ENCODE measurements around the gene TSC22D3. TPM values are rescaled to one million over a fixed set of nuclear protein-coding genes. Genes with fewer than 3 reads are reported as not detected.
"Not testable (repeated sequence)": the region's sequence is repeated elsewhere in the genome, so short reads cannot be mapped to it uniquely, and the experiment has no call there.

The TSC22D3 gene
- total RNA-seq, 2 experiments from 2014 or later, result 25.2 to 29.7 TPM

- peak; percentile 65 for DNase-seq
- peak overlapping the region; percentile 90 for H3K4me3 Mint-ChIP-seq
- peaks cover 44% of the 10 kb centered on the region for H3K4me1 Mint-ChIP-seq
- H3K27ac Mint-ChIP-seq, result peak overlapping the region; percentile 98
- peaks cover 4% of the 10 kb centered on the region for H3K36me3 Mint-ChIP-seq
- no peaks in the 10 kb centered on the region for H3K27me3 Mint-ChIP-seq
- H3K9me3 Mint-ChIP-seq, result no peaks in the 10 kb centered on the region
These were observed 98.8 kb downstream of the TSC22D3 start for GRCh38 chrX:107676559-107677378.

- H3K4me3 Mint-ChIP-seq, result peak overlapping the region; percentile 90
- H3K9me3 Mint-ChIP-seq, result no peaks in the 10 kb centered on the region
- peaks cover 4% of the 10 kb centered on the region for H3K36me3 Mint-ChIP-seq
- DNase-seq, result no peak
- H3K4me1 Mint-ChIP-seq, result peaks cover 44% of the 10 kb centered on the region
- H3K27me3 Mint-ChIP-seq, result no peaks in the 10 kb centered on the region
- H3K27ac Mint-ChIP-seq, result peak overlapping the region; percentile 98
These were observed 99.6 kb downstream of the TSC22D3 start for GRCh38 chrX:107675823-107676555.

- no peaks in the 10 kb centered on the region for H3K9me3 Mint-ChIP-seq
- H3K4me3 Mint-ChIP-seq, result peak overlapping the region; percentile 90
- peaks cover 4% of the 10 kb centered on the region for H3K36me3 Mint-ChIP-seq
- peak overlapping the region; percentile 98 for H3K27ac Mint-ChIP-seq
- H3K4me1 Mint-ChIP-seq, result peaks cover 44% of the 10 kb centered on the region
- H3K27me3 Mint-ChIP-seq, result no peaks in the 10 kb centered on the region
- no peak for DNase-seq
These were observed 100.3 kb downstream of the TSC22D3 start for GRCh38 chrX:107675365-107675654.

- DNase-seq, result peak; percentile 44
- Mint-ChIP-seq H3K9me3 (no peaks in the 10 kb centered on the region), H3K27ac (peak overlapping the region; percentile 98), H3K36me3 (peaks cover 4% of the 10 kb centered on the region), H3K4me3 (peak overlapping the region; percentile 90), H3K4me1 (peaks cover 44% of the 10 kb centered on the region), H3K27me3 (no peaks in the 10 kb centered on the region)
These were observed 100.9 kb downstream of the TSC22D3 start for GRCh38 chrX:107674480-107675364.

- Mint-ChIP-seq H3K9me3 (no peaks in the 10 kb centered on the region), H3K36me3 (peaks cover 4% of the 10 kb centered on the region), H3K4me3 (peak overlapping the region; percentile 90), H3K27me3 (no peaks in the 10 kb centered on the region), H3K27ac (peak overlapping the region; percentile 98), H3K4me1 (peaks cover 44% of the 10 kb centered on the region)
- DNase-seq, result peak; percentile 89
These were observed 101.6 kb downstream of the TSC22D3 start for GRCh38 chrX:107673933-107674479.

GRCh38 chrX:107673431-107673830, 102.2 kb downstream of the TSC22D3 start:
- Mint-ChIP-seq H3K4me1 (peaks cover 38% of the 10 kb centered on the region), H3K9me3 (no peaks in the 10 kb centered on the region), H3K27ac (peak overlapping the region; percentile 85), H3K4me3 (peak overlapping the region; percentile 55), H3K27me3 (no peaks in the 10 kb centered on the region), H3K36me3 (peaks cover 4% of the 10 kb centered on the region)
- no peak for DNase-seq

- Mint-ChIP-seq H3K36me3 (peaks cover 4% of the 10 kb centered on the region), H3K27ac (peak overlapping the region; percentile 85)
These were observed 102.6 kb downstream of the TSC22D3 start for GRCh38 chrX:107672955-107673378.

GRCh38 chrX:107671256-107671655, 104.3 kb downstream of the TSC22D3 start:
- Mint-ChIP-seq H3K4me1 (peaks cover 30% of the 10 kb centered on the region), H3K27ac (peak overlapping the region; percentile 42)
- not testable (repeated sequence) for H3K27me3 Mint-ChIP-seq, DNase-seq, H3K36me3 Mint-ChIP-seq, H3K4me3 Mint-ChIP-seq, H3K9me3 Mint-ChIP-seq

More at GRCh38 chrX:107672955-107673378, 102.6 kb downstream of the TSC22D3 start:
- H3K4me3 Mint-ChIP-seq, result peak overlapping the region; percentile 55
- DNase-seq, result peak; percentile 71
- no peaks in the 10 kb centered on the region for H3K27me3 Mint-ChIP-seq
- H3K4me1 Mint-ChIP-seq, result peaks cover 35% of the 10 kb centered on the region
- no peaks in the 10 kb centered on the region for H3K9me3 Mint-ChIP-seq

GRCh38 chrX:107669885-107670628, 105.5 kb downstream of the TSC22D3 start:
- peaks cover 6% of the 10 kb centered on the region for H3K36me3 Mint-ChIP-seq
- H3K27me3 Mint-ChIP-seq, result no peaks in the 10 kb centered on the region
- no peak overlapping the region for H3K4me3 Mint-ChIP-seq
- H3K4me1 Mint-ChIP-seq, result peaks cover 23% of the 10 kb centered on the region
- no peak for DNase-seq
- no peaks in the 10 kb centered on the region for H3K9me3 Mint-ChIP-seq
- no peak overlapping the region for H3K27ac Mint-ChIP-seq

GRCh38 chrX:107669261-107669660, 106.3 kb downstream of the TSC22D3 start:
- peaks cover 15% of the 10 kb centered on the region for H3K4me1 Mint-ChIP-seq
- no peaks in the 10 kb centered on the region for H3K9me3 Mint-ChIP-seq
- no peak overlapping the region for H3K4me3 Mint-ChIP-seq
- H3K36me3 Mint-ChIP-seq, result peaks cover 4% of the 10 kb centered on the region
- no peaks in the 10 kb centered on the region for H3K27me3 Mint-ChIP-seq
- no peak overlapping the region for H3K27ac Mint-ChIP-seq
- no peak for DNase-seq

- not testable (repeated sequence) for H3K27me3 Mint-ChIP-seq, H3K9me3 Mint-ChIP-seq, H3K27ac Mint-ChIP-seq, H3K36me3 Mint-ChIP-seq, H3K4me3 Mint-ChIP-seq, DNase-seq
- H3K4me1 Mint-ChIP-seq, result peaks cover 13% of the 10 kb centered on the region
These were observed 106.9 kb downstream of the TSC22D3 start for GRCh38 chrX:107668710-107669109.

- Mint-ChIP-seq H3K36me3 (peaks cover 4% of the 10 kb centered on the region), H3K4me1 (peaks cover 5% of the 10 kb centered on the region), H3K27ac (no peak overlapping the region)
These were observed 108.2 kb downstream of the TSC22D3 start for GRCh38 chrX:107667426-107667825.

GRCh38 chrX:107666931-107667330, 108.7 kb downstream of the TSC22D3 start:
- Mint-ChIP-seq H3K27ac (no peak overlapping the region), H3K27me3 (no peaks in the 10 kb centered on the region), H3K4me3 (no peak overlapping the region), H3K9me3 (no peaks in the 10 kb centered on the region), H3K36me3 (peaks cover 4% of the 10 kb centered on the region), H3K4me1 (peaks cover 5% of the 10 kb centered on the region)
- DNase-seq, result no peak

More at GRCh38 chrX:107667426-107667825, 108.2 kb downstream of the TSC22D3 start:
- no peak for DNase-seq
- no peaks in the 10 kb centered on the region for H3K9me3 Mint-ChIP-seq
- H3K27me3 Mint-ChIP-seq, result no peaks in the 10 kb centered on the region
- no peak overlapping the region for H3K4me3 Mint-ChIP-seq

Data from activated naive CD8-positive, alpha-beta T cell treated with anti-CD3 and anti-CD28 coated beads for 36 hours (primary cell).